ENCODE results near the gene TXNIP. TPM values are rescaled to one million over a fixed set of nuclear protein-coding genes. Genes with fewer than 3 reads are reported as not detected.

Gene TXNIP
- total and polyA plus RNA-seq, 12 donors = 231 to 1,142 (median 750) TPM

DNA sequence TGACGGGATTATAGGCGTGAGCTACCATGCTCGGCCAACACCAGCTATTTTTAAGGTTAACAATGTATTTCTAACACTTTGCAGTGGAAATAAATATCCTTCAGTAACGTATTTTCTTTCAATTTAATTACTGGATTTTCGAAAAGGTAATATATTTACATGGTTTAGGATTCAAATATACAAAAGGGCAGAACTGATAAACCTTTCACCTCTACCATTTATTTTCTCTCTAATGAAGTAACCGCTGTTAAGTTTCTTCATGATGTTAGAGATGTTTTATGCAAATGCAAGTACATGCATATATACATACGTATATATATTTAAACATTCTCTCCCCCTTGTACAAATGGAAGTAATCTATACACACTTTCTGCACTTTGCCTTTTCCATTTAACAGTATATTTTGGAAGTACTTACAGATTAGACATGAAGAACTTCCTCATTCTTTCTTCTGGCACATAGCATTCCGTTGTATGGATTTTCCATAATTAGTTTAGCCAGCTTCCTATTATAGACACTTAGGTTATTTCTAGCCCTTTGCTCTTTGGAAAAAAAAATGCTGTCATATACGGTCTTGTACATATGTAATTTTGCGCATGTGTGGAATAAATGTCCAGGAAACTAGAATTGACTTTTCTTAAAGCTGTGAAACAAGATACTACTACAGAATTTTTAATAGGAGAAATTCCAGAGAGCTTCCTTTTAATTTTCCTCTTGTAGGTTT is 40.0 kb upstream of the TXNIP start:
- no peaks in the 10 kb centered on the region for H3K9me3 ChIP-seq
- peak overlapping the region in 8 of 10 donors; percentile 12 to 76 (median 67) for H3K4me3 ChIP-seq
- intact Hi-C loops (cut with DNase I) = no loop called here
- peak overlapping the region in 8 of 10 donors; percentile 37 to 91 (median 84) for H3K27ac ChIP-seq
- peaks cover 0 to 42% (median 9%) of the 10 kb centered on the region in 9 donors for H3K4me1 ChIP-seq
- no peaks in the 10 kb centered on the region for H3K36me3 ChIP-seq
- H3K27me3 ChIP-seq = no peaks in the 10 kb centered on the region
- ATAC-seq (no peak), DNase-seq (no peak)
- 3 to 6% methylated on average over 10 of the region's 10 CpGs for WGBS, 2 donors
- TF ChIP-seq, protein P1, sequence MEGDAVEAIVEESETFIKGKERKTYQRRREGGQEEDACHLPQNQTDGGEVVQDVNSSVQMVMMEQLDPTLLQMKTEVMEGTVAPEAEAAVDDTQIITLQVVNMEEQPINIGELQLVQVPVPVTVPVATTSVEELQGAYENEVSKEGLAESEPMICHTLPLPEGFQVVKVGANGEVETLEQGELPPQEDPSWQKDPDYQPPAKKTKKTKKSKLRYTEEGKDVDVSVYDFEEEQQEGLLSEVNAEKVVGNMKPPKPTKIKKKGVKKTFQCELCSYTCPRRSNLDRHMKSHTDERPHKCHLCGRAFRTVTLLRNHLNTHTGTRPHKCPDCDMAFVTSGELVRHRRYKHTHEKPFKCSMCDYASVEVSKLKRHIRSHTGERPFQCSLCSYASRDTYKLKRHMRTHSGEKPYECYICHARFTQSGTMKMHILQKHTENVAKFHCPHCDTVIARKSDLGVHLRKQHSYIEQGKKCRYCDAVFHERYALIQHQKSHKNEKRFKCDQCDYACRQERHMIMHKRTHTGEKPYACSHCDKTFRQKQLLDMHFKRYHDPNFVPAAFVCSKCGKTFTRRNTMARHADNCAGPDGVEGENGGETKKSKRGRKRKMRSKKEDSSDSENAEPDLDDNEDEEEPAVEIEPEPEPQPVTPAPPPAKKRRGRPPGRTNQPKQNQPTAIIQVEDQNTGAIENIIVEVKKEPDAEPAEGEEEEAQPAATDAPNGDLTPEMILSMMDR (IDR thresholded peaks at IDR 0.05) = no peak

DNA sequence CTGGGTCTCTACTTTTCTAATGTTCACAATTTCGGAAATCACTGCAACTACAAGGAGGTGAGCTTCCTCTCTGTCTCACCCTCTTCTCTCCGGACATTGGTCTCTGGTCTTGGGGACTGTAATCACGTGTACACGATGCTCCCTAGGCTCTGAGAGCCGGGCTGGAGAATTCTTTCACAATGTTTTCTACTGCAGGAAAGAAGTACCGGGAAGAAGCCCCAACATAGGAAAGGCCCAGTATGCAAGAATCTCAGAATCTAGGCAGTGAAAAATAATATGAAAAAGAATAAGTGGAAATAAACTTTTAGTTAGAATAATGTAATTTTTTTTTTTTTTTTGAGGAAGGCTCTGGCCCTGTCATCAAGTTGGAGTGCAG is 38.7 kb upstream of the TXNIP start:
- ATAC-seq (no peak), DNase-seq (no peak)
- peak overlapping the region in 4 of 10 donors; percentile 5 to 91 (median 52) for H3K27ac ChIP-seq
- H3K9me3 ChIP-seq = no peaks in the 10 kb centered on the region
- no peaks in the 10 kb centered on the region for H3K36me3 ChIP-seq
- WGBS, 2 donors = 27 to 31% methylated on average over 6 of the region's 6 CpGs
- intact Hi-C loops (cut with DNase I) = no loop called here
- no peaks in the 10 kb centered on the region for H3K27me3 ChIP-seq
- H3K4me3 ChIP-seq = peak overlapping the region in 8 of 10 donors; percentile 15 to 76 (median 67)
- TF ChIP-seq, protein P1 (IDR thresholded peaks at IDR 0.05) = no peak
- peaks cover 0 to 42% (median 9%) of the 10 kb centered on the region in 9 donors for H3K4me1 ChIP-seq

DNA sequence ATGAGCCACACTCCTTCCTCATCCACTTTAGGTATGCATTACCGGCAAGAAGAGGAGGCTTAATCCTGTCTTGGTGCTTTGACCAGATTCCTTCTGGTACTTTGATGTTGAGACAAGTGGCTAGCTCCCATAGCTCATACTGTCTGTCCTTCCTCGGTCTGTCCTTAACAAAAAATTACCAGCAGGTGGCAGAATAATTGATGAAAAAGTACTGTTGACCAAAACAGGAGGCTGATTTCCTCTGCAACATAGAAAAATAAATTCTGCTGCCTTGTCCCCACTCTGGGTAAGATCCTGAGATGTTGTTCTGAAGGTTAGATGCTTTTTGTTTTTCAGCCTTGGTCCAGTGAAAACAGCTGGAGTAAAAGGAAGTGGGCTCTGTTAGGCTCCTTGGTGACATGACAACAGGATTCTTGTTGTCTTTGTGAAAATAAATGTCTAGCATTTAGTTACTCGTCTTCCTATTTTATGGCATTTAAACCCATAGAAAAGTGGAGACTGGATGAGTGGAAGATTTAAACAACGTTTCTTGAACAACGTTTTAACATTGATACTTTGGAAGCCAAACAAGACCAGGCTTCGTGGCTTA is 36.3 kb upstream of the TXNIP start:
- DNase-seq = no peak
- intact Hi-C loops (cut with DNase I) = no loop called here
- TF ChIP-seq, protein P1 (IDR thresholded peaks at IDR 0.05) = peak in 8 of 9 donors; percentile 13 to 63 (median 53)
- no peaks in the 10 kb centered on the region for H3K9me3 ChIP-seq
- peaks cover 0 to 30% (median 7%) of the 10 kb centered on the region in 9 donors for H3K4me1 ChIP-seq
- H3K27me3 ChIP-seq = no peaks in the 10 kb centered on the region
- no peak overlapping the region for H3K27ac ChIP-seq
- H3K36me3 ChIP-seq = no peaks in the 10 kb centered on the region
- no peak overlapping the region for H3K4me3 ChIP-seq
- 59 to 67% methylated on average over 6 of the region's 6 CpGs for WGBS, 2 donors
- no peak for ATAC-seq

DNA sequence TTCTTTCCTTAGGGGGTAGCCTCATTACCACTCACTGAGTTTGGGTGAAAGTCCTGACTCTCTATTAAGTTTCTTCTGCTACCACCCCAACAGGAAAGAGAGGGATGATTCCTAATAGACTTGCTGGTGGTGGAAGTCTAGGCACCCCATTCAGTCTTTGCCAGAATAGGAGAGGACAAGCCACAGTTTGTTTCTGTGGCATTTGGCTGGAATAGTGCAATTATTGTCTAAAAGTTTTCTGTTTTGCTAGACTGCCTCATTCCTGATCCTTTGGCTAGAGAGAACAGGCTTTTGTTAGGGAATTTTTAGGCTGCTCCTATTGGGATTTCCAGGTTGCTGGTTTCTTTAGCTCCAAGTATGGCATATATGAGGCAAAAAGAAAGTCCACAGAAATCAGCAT is 35.1 kb upstream of the TXNIP start:
- TF ChIP-seq, protein P1 (IDR thresholded peaks at IDR 0.05) = no peak
- intact Hi-C loops (cut with DNase I) = no loop called here
- DNase-seq (no peak), ATAC-seq (no peak)
- Histone ChIP-seq H3K4me3 (no peak overlapping the region), H3K36me3 (no peaks in the 10 kb centered on the region), H3K4me1 (peaks cover 0 to 27% (median 5%) of the 10 kb centered on the region in 9 donors), H3K27me3 (no peaks in the 10 kb centered on the region), H3K27ac (no peak overlapping the region), H3K9me3 (no peaks in the 10 kb centered on the region)

Data from heart right ventricle (tissue), 16 donors.